Adipocyte (in vitro differentiated cells): ENCODE measurements around the gene BMP8A.
"Not testable (repeated sequence)": the region's sequence is repeated elsewhere in the genome, so short reads cannot be mapped to it uniquely, and the experiment has no call there.

ENCODE experiments used
- DNase-seq: peaks from one replicate; pipeline ENCODE4 v3.0.0-alpha.2; 2015; ENCODE audit warnings: low read depth
- H3K27me3 ChIP-seq: replicated peaks from 2 replicates; pipeline ENCODE4 v1.7.0; 2013; ENCODE audit warnings: mild to moderate bottlenecking, low read length, moderate library complexity; ENCODE audit not compliant: control insufficient read depth, insufficient read depth
- H3K36me3 ChIP-seq: 2 replicates; pipeline ENCODE4 v1.7.0; 2013; ENCODE audit warnings: low read length, mild to moderate bottlenecking, moderate library complexity; ENCODE audit not compliant: control insufficient read depth, insufficient read depth, severe bottlenecking
- H3K4me1 ChIP-seq: 2 replicates; pipeline ENCODE4 v1.7.0; 2013; ENCODE audit warnings: mild to moderate bottlenecking, low read length, moderate library complexity; ENCODE audit not compliant: control insufficient read depth, insufficient read depth
- H3K4me3 ChIP-seq: 2 replicates; pipeline ENCODE4 v1.7.0; 2013; ENCODE audit warnings: mild to moderate bottlenecking, low read length, moderate library complexity
- H3K9ac ChIP-seq: 2 replicates; pipeline ENCODE4 v1.7.0; 2013; ENCODE audit warnings: mild to moderate bottlenecking, low read length, moderate library complexity
- H3K9me3 ChIP-seq: 2 replicates; pipeline ENCODE4 v1.7.0; 2013; ENCODE audit warnings: mild to moderate bottlenecking, low read length, moderate library complexity; ENCODE audit not compliant: control insufficient read depth

The BMP8A gene, protein sequence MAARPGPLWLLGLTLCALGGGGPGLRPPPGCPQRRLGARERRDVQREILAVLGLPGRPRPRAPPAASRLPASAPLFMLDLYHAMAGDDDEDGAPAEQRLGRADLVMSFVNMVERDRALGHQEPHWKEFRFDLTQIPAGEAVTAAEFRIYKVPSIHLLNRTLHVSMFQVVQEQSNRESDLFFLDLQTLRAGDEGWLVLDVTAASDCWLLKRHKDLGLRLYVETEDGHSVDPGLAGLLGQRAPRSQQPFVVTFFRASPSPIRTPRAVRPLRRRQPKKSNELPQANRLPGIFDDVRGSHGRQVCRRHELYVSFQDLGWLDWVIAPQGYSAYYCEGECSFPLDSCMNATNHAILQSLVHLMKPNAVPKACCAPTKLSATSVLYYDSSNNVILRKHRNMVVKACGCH

DNA sequence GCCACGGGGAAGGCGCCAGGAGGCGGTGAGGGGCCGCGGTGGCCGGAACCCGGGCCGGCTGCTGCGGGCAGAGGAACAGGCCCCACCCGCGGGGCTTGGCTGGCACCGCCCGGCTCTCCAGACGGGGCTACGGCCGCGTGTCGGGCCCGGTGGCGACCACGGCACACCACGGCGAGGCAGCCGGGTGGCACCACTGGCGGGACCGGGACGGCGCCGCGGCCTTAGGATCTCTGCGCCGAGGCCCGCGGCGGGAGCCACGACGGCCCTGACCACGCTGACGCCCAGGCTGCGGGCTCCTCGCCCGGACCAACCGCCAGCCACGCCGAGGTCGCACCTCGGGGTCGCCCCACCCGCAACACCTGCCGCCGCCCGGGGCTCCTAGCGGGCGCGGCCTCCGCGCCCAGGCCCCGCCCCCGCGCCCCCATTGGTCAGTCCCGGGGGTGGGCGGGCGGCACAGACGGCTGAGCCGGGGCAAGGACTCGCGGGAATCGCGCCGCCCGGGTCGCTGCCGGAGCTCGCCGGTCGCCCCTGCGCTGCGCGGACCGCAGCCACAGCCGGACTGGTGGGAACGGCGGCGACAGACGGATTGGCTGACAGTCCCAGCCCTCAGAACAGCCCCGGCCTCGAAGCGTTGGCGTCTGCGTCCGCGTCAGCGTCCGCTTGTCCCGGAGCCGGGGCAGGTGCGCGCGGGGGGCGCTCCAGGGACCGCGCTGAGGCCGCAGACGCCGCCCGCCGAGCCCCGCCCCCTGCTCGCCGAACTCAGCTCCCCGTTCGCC, at the start of gene BMP8A:
TSS of gene BMP8A (plus strand) at position 491 of the 776 bp plus-strand sequence. CDS start 356 bp downstream, outside the sequence.
- peak; percentile 78 for DNase-seq
- Histone ChIP-seq H3K36me3 (peaks cover 17% of the 10 kb centered on the region), H3K4me3 (peak within 1 kb of the TSS; percentile 54), H3K27me3 (peaks cover 8% of the 10 kb centered on the region), H3K4me1 (peaks cover 5% of the 10 kb centered on the region), H3K9ac (no peak within 1 kb of the TSS), H3K9me3 (no peaks in the 10 kb centered on the region)

DNA sequence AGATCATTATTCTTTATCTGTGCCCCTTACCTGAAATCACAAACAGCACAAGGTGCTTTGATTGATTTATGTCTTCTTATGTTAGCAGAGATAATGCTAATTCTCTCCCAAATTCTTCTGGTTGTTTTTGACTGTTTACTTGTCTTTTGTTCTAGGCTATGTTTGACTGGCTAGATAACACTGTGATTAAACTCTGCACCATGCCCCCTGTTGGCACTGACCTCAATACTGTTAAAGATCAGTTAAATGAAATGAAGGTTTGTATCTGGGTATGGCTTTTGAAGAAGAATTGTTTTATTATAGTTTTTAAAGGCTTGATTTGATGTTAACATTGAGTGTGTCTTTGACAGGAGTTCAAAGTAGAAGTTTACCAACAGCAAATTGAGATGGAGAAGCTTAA, 49.6 kb upstream of the BMP8A start:
- Histone ChIP-seq H3K4me1 (no peaks in the 10 kb centered on the region), H3K27me3 (no peaks in the 10 kb centered on the region), H3K4me3 (no peak overlapping the region), H3K9ac (no peak overlapping the region), H3K9me3 (no peaks in the 10 kb centered on the region), H3K36me3 (peaks cover 92% of the 10 kb centered on the region)
- DNase-seq = no peak

DNA sequence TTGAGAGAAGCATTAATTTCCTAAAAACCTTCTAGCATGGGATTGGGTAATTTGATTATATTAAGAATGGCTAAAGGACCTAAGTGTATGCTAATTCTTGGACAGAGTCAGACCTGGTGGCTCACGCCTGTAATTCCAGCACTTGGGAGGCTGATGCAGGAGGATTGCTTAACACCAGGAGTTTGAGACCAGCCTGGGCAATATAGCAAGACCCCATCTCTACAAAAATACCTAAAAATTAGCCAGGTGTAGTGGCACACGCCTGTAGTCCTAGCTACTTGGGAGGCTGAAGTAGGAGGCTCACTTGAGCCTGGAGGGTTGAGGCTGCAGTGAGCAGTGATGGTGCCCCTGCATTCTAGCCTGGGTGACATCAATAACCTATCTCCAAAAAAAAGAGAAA, 45.9 kb upstream of the BMP8A start:
- DNase-seq = no peak
- no peaks in the 10 kb centered on the region for H3K9me3 ChIP-seq
- no peak overlapping the region for H3K4me3 ChIP-seq
- H3K27me3 ChIP-seq = no peaks in the 10 kb centered on the region
- H3K4me1 ChIP-seq = peaks cover 4% of the 10 kb centered on the region
- peaks cover 92% of the 10 kb centered on the region for H3K36me3 ChIP-seq
- H3K9ac ChIP-seq = no peak overlapping the region

DNA sequence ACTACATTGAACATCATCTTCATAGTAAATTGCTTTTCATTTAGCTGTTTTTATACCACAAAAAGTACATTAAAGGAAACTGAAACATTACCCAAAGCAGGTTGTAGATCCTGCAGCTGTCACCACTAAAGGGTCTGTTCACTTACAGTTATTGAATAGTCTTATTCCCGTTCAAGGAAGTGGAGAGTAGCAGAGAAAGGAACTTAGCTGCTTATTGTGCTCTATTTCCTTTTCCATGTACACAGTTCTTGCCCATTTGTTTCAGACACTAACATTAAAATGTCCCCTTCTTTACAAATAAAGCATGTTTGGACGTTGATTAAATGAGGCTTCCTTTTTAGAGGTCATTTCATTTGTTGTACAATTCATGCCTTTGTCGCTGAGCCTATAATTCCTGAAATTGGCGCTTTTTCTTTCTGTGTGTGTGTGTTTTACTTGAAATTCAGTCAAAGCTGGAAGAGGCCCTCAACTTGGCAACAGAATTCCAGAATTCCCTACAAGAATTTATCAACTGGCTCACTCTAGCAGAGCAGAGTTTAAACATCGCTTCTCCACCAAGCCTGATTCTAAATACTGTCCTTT, 44.4 kb upstream of the BMP8A start:
- Histone ChIP-seq H3K4me1 (peaks cover 16% of the 10 kb centered on the region), H3K27me3 (no peaks in the 10 kb centered on the region), H3K36me3 (peaks cover 91% of the 10 kb centered on the region), H3K9me3 (no peaks in the 10 kb centered on the region), H3K9ac (no peak overlapping the region), H3K4me3 (no peak overlapping the region)
- no peak for DNase-seq

DNA sequence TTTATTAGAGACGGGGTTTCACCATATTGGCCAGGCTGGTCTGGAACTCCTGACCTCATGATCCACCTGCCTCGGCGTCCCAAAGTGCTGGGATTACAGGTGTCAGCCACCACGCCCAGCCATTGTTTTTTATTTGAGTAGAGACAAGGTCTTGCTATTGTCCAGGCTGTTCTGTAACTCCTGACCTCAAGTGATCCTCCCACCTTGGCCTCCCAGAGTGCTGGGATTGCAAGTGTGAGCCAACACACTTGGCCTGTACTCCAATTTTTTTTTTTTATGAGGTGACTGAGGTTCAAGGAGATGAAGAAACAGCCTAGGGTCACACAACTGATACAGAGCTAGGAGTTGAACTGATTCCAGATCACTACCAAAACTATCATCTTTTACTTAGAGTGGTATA, 41.4 kb upstream of the BMP8A start:
- H3K36me3 ChIP-seq = peaks cover 94% of the 10 kb centered on the region
- peaks cover 16% of the 10 kb centered on the region for H3K4me1 ChIP-seq
- not testable (repeated sequence) for H3K9me3 ChIP-seq, H3K4me3 ChIP-seq, H3K27me3 ChIP-seq, DNase-seq, H3K9ac ChIP-seq

DNA sequence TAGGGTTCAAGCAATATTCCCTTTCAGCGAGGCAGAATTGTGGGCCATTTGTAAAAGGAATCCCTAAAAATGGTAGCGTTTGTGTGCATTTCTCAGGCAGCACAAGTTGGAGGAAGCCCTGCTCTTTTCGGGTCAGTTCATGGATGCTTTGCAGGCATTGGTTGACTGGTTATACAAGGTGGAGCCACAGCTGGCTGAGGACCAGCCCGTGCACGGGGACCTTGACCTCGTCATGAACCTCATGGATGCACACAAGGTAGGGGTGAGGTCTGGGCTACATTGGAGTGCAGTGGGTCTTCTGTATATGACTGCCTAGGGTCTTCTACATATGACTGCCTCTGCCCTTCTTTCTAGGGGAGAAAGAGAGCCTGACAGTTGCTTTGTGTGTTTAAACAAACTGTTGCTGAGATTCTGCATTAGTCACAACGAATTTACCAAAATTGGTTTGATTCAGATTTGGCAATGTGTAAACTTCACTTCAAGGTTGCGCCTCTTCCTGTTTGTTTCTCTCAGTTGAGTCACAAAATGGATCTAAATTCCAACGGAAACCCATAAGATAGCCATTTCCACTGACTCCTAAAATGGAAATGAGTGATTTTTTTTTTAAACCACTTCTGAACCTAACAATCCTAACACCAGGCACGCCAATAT, 40.4 kb upstream of the BMP8A start:
- H3K4me1 ChIP-seq = peaks cover 16% of the 10 kb centered on the region
- DNase-seq = peak; percentile 68
- no peak overlapping the region for H3K4me3 ChIP-seq
- H3K9ac ChIP-seq = peak overlapping the region; percentile 7
- H3K27me3 ChIP-seq = no peaks in the 10 kb centered on the region
- peaks cover 95% of the 10 kb centered on the region for H3K36me3 ChIP-seq
- no peaks in the 10 kb centered on the region for H3K9me3 ChIP-seq

DNA sequence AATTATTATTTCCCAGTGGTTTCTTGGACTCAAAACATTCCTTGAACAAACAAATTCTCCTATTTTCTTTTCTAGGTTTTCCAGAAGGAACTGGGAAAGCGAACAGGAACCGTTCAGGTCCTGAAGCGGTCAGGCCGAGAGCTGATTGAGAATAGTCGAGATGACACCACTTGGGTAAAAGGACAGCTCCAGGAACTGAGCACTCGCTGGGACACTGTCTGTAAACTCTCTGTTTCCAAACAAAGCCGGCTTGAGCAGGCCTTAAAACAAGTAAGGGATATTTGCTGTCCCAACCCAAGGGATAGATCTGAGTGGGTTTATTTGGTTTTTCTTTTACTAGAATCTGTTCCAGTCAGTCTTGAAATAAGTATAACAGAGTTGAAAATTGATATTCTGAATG, 39.4 kb upstream of the BMP8A start:
- Histone ChIP-seq H3K27me3 (no peaks in the 10 kb centered on the region), H3K4me3 (no peak overlapping the region), H3K9me3 (no peaks in the 10 kb centered on the region), H3K9ac (no peak overlapping the region), H3K36me3 (peaks cover 95% of the 10 kb centered on the region), H3K4me1 (peaks cover 16% of the 10 kb centered on the region)
- DNase-seq = no peak

DNA sequence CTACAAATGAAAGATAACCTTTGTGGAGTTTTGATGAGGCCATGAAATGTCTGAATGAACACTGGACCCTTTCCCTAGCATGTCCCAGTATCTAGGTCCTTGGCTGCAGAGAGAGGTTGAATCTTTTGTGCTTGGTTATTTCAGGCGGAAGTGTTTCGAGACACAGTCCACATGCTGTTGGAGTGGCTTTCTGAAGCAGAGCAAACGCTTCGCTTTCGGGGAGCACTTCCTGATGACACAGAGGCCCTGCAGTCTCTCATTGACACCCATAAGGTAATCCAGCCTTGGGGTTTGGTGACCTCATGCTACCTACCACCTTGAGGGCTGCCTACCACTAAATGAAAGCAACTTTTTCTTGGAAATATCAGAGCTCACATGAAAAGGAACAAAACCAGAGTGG, 38.9 kb upstream of the BMP8A start:
- Histone ChIP-seq H3K4me3 (no peak overlapping the region), H3K4me1 (peaks cover 16% of the 10 kb centered on the region), H3K36me3 (peaks cover 95% of the 10 kb centered on the region), H3K27me3 (no peaks in the 10 kb centered on the region), H3K9ac (no peak overlapping the region), H3K9me3 (no peaks in the 10 kb centered on the region)
- DNase-seq = no peak

DNA sequence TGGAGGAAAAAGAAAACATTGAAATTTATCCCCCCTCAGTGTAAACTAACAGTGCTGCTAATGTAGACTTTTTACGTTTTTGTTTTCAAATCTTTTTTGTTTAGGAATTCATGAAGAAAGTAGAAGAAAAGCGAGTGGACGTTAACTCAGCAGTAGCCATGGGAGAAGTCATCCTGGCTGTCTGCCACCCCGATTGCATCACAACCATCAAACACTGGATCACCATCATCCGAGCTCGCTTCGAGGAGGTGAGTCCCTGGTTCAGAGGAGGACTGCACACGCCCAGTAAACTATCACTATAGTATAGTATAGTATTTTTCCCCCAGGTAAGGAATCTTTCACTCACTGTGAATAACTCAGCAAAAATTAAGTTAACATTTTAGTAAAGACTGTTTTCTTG, 37.8 kb upstream of the BMP8A start:
- Histone ChIP-seq H3K27me3 (no peaks in the 10 kb centered on the region), H3K4me1 (peaks cover 16% of the 10 kb centered on the region), H3K9me3 (no peaks in the 10 kb centered on the region), H3K9ac (peak overlapping the region; percentile 4), H3K36me3 (peaks cover 95% of the 10 kb centered on the region), H3K4me3 (no peak overlapping the region)
- no peak for DNase-seq

DNA sequence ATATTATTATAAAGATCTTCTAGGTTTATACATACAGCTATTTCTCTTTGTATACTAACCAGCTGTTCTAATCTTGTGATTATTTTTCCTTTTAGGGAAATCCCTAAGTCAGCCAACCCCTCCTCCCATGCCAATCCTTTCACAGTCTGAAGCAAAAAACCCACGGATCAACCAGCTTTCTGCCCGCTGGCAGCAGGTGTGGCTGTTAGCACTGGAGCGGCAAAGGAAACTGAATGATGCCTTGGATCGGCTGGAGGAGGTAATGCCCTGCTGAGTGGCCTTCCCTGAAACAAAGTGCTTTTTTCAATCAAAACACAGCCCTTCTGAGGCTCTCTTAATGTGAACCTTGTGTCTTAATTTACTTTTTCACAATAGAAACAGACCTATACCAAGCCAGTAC, 32.4 kb upstream of the BMP8A start:
- peaks cover 8% of the 10 kb centered on the region for H3K4me1 ChIP-seq
- H3K4me3 ChIP-seq = no peak overlapping the region
- H3K9ac ChIP-seq = no peak overlapping the region
- no peaks in the 10 kb centered on the region for H3K9me3 ChIP-seq
- H3K27me3 ChIP-seq = no peaks in the 10 kb centered on the region
- no peak for DNase-seq
- peaks cover 97% of the 10 kb centered on the region for H3K36me3 ChIP-seq

DNA sequence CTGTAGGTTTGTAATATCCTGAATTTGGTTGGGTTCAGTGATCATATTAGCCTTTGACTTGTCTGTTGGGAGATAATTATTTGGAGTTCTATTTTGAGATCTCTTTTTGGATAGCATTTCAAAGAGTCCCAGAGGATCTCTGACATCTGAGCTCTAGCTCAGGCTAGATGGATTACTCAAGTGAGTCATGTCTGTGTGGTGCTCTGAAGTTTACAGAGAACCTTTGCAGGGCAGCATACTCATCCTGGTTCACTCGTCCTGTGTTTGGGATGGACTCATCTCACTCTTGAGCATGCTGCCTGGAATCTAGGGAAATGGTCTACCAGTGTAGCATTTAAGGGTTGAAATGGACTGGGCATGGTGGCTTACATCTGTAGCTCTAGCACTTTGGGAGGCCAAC, 29.4 kb upstream of the BMP8A start:
- no peak overlapping the region for H3K9ac ChIP-seq
- H3K27me3 ChIP-seq = no peaks in the 10 kb centered on the region
- peak; percentile 20 for DNase-seq
- peaks cover 96% of the 10 kb centered on the region for H3K36me3 ChIP-seq
- H3K4me3 ChIP-seq = no peak overlapping the region
- no peaks in the 10 kb centered on the region for H3K9me3 ChIP-seq
- peaks cover 8% of the 10 kb centered on the region for H3K4me1 ChIP-seq
